Activated naive CD4-positive, alpha-beta T cell treated with Interleukin-2 at 50 U/mL for 16 hours (primary cell): ENCODE data around the gene ZNF398.
A peak's percentile ranks its signal among the peaks of the same experiment; 100 is the strongest.
"Not testable (repeated sequence)": the region's sequence is repeated elsewhere in the genome, so short reads cannot be mapped to it uniquely, and the experiment has no call there.

Experiments used
- DNase-seq: peaks from one replicate; pipeline ENCODE4 v3.0.0-alpha.2; 2020

Gene ZNF398, protein sequence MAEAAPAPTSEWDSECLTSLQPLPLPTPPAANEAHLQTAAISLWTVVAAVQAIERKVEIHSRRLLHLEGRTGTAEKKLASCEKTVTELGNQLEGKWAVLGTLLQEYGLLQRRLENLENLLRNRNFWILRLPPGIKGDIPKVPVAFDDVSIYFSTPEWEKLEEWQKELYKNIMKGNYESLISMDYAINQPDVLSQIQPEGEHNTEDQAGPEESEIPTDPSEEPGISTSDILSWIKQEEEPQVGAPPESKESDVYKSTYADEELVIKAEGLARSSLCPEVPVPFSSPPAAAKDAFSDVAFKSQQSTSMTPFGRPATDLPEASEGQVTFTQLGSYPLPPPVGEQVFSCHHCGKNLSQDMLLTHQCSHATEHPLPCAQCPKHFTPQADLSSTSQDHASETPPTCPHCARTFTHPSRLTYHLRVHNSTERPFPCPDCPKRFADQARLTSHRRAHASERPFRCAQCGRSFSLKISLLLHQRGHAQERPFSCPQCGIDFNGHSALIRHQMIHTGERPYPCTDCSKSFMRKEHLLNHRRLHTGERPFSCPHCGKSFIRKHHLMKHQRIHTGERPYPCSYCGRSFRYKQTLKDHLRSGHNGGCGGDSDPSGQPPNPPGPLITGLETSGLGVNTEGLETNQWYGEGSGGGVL

DNA sequence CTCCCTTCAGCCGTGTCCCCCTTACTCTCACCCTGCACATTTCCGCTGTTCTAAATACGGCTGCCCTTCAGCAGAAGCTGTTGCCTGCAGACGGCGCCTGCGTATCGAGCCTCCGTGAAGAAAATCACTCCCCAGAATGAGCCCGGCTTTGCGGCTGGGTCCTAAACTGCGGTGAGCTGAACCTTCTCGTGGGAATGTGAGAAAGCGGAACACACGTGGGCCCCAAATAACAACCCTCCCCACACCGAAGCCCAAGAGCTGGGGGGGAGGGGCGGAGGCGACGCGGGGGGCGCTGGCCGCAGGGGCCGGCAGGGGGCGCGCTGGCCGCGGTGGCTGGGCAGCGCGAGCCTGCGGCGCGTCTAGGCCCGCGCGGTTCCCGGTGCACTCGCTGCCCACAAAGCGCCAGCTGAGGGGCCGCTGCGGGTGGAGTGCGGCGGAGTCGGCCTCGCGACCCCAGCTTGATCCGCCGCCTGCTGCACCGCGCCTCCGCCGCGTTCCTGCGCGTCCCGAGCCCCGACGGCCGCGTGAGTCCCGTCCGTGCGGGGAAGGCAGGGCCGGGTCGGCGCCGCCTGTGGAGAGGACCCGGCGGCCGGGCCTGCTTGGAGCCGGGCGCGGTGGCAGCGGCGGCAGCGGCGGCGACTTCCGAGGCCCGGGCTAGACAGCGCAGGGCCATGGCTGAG, at the start of gene ZNF398:
Gene ZNF398, plus strand, starts transcription at position 382 of the 680 bp plus-strand sequence. Its CDS starts 290 bp downstream, at position 672.
- DNase-seq: peak; percentile 81

DNA sequence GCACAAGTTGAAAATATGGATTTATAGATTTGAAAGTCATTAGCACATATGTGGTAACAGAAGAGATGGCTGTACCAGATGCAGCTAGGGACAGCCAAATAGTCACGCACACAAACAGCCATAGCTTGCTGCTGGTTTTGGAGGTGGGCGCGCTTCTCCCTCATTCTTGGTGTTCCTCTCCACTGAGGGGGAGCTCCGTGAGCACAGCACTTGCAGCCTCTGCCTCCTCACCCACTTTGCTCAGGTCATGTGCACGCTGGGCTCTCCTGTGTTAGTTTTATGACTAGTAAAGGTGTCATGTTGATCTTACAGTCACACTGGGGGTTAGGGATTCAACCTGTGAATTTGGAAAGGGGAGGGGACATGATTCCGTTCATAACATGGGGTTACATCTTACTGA, 48.2 kb upstream of the ZNF398 start:
- no peak for DNase-seq

- no peak for DNase-seq
Observed at GRCh38 chr7:149100821-149101220, 46.4 kb upstream of the ZNF398 start.

DNA sequence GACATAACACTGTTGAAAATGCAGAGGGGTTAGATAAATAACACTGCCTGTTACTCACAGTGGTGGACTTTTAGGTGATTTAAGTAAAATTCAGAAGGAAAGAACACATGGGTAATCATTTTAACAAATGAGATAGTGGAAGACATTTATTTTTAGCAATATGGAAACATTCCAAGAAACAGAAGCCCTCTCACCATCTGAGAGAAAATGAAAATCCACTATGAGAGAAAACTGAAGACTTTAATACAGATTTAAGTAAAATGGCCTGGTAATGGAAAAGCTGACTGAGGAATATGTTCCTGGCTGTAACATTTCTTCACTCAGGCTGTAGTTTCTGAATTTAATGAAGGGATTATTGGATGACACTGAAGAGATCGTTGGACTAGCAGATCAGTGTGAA, 44.6 kb upstream of the ZNF398 start:
- no peak for DNase-seq

DNA sequence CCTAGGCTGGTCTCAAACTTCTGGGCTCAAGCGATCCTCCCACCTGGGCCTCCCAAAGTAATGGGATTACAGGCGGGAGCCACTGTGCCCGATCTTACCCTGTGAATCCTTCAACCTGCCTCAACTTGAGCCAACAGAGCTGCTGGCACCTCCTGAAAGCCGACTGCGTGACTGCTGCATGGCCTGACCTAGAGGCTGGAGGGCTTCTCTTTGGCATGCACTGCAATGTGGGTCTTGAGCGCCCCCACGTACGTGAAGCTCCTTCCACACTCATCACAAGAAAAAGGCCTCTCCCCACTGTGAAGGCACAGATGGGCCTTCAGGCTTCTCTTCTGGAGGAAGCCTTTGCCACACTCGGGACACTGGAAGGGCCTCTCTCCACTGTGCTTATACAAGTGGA, 43.8 kb upstream of the ZNF398 start:
- DNase-seq: no peak

GRCh38 chr7:149104214-149104613, 43.0 kb upstream of the ZNF398 start:
- DNase-seq: no peak

DNA sequence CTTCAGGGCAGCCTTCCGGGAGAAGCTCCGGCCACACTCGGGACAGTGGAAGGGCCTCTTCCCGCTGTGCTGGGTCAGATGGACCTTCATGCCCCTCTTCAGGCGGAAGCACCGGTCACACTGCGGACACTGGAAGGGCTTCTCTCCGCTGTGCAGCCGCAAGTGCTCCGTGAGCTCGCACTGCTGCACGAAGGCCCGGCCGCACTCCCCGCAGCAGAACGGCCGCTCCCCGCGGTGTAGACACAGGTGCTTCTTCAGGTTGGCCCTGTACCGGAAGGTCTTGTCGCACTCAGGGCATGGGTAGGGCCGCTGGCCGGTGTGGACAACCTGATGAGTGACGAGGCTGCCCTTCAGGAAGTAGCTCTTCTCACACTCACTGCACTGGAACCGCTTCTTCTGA, 42.5 kb upstream of the ZNF398 start:
- DNase-seq: no peak

- DNase-seq: no peak
Observed at GRCh38 chr7:149109969-149110368, 37.3 kb upstream of the ZNF398 start.

- no peak for DNase-seq
Observed at GRCh38 chr7:149125189-149125862, 21.9 kb upstream of the ZNF398 start.

DNA sequence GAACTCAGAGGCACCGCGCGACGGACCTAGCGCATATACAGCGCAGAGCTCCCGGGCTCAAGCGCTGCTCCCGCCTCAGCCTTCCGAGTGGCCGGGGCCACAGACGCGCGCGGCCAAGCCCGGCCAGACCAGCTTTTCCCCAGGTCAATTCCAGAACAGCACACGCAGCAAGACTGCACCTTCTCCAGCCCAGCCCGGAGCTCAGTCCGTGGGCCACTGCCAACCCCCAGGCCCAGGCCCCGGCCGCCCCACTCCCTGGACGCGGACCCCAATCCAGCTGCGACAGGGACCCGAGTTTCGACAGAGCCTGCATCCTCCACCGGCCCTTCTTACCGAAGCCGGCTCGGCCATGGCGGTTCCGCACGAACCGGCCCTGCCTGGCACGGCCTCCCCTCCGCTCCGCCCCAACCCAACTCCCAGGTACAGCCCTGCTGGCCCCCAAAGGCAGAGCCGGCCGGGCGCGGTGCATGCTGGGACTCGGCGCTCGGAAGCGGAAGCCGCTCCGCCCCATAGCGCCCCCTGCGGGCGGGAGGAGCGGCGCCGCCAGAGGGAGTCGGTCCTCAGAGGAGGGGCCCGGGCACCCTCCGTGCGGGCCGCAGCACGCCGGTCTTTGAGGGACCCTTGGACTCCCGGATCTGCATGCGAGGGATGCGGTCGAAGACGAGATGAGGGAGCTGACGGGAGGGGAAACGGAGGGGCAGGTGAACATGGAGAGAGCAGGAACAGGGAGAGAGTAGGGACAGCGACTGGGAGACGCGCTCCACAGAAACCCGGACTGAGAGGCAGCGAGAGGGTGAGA, 21.2 kb upstream of the ZNF398 start, which contains the start of gene ZNF425:
Gene ZNF425, minus strand, starts transcription at position 462 of the 799 bp plus-strand sequence. Its CDS starts 111 bp downstream, at position 351.
- DNase-seq: peak; percentile 95

- DNase-seq: peak; percentile 75
Observed at GRCh38 chr7:149126662-149127266, 20.5 kb upstream of the ZNF398 start.

DNA sequence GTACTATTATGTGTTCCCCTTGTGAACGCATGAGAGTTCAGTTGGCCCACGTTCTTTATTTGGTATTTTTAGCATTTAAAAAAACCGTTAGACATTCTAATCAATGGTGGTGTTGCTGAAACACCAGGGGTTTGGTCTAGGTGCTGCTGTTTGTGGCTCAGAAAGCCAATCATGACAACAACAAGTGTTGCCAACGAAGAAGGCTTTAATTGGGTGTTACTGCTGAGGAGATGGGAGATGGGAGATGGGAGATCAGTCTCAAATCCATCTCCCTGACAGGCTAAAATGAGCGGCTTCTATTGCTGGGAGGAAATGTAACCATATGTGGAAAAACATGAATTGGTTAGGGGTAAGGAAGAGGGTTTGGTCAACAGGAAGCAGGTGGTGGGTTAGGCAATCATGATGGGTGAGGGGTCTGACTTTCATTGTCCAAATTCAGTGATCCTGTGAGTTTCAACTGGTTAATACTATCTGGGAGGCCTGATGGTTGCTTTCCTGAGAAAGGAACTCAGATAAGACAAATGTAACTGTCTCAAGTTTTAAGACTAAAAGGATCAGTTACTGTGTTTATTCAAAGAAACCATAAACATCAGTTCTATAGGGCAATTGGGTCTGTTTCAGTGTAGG, 16.6 kb upstream of the ZNF398 start:
- no peak for DNase-seq

GRCh38 chr7:149133028-149133710, 14.1 kb upstream of the ZNF398 start:
- DNase-seq: no peak

DNA sequence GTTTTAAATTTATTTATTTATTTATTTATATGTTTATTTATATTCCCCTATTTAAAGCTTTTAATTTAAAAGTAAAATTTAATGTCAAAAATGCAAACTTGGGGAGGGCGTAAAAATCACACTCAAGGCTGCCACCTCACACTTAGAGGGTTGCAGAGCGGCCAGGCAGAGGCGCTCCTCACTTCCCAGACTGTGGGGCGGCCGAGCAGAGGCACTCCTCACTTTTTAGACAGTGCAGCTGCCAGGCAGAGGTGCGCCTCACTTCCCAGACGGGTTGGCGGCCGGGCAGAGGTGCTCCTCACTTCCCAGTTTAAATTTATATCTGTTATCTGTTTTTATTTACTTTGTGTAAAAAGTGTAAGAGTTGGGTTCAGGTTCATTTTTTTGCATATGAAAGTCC, 11.1 kb upstream of the ZNF398 start:
- no peak for DNase-seq

DNA sequence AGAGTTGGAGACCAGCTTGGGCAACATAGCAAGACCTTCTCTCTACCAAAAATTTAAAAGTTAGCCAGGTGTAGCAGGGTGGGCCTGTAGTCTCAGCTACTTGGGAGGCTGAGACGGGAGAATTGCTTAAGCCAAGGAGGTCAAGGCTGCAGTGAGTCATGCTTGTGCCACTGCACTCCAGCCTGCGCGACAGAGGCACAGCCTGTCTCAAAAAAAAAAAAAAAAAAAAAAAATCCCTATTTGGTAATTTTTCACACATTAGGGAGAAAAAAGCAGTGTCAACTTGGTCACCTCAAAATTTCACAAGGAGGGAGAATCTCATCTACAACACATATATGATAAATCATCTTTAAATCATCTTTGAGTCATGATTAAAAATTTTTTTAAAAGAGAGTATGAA, 6.4 kb upstream of the ZNF398 start:
- DNase-seq: no peak

DNA sequence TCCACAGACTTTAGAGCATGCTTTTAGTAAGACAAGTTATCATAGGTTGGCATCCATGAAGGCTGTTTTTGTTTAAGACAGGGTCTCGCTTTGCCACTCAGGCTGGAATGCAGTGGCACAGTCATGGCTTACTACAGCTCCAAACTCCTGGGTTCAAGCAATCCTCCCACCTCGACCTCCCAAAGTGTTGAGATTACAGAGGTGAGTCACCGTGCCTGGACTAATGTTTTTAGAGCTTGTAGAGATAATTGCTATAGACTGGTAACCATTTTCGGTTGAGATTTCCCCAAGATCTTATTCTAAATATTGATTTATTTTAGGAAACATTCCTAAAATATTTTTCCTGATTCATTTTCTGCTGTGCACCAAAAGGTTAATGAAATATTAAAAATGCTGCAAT, 5.4 kb upstream of the ZNF398 start:
- DNase-seq: no peak

- not testable (repeated sequence) for DNase-seq
Observed at GRCh38 chr7:149144436-149144922, 2.8 kb upstream of the ZNF398 start.

DNA sequence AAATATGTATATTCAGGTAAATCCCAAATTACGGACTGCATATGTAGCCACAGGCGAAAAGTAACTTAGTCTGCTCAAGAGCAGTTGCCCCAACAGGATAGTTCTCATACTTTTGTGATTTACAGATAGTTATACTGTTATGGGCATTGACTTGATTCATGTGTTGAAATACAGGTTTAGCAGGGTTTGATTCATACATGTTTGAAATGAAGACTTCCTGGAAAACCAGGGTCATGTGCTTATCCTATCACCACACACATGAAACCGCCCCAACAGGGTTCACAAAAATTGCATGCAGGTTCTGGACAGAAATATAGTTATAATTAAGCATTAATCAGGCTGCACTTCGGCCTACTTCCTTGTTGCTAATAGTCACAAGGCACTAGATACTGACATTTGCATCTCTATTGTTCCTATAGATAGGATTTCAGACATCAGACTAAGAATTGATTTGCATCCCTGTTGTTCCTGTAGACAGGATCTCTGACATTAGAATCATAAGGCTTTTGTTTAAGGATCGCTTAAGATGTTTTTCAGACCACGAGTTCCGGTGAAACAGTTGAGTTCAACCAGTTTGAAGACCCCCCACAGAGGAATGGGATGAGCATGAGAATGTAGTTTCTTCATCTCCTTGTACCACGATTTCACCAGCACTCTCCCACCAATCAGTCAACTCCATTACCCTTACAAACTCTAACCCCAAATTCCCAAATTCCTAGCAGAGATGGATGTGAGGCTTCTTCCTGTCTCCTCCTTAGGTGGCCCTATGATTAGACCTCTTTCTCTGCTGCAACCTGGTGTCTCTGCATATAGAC, 2.0 kb upstream of the ZNF398 start:
- no peak for DNase-seq
